ENCODE data around the gene TMEM178B.

Gene TMEM178B

GRCh38 chr7:141456298-141456697 lies 382.4 kb downstream of the TMEM178B start (continued):
- no peak for TF ChIP-seq ZNF280C (tag by site-specific recombination; IDR thresholded peaks at IDR 0.05)
- no peak for TF ChIP-seq ZNF514 (tag by site-specific recombination; IDR thresholded peaks at IDR 0.05)
- TF ChIP-seq ZNF555 (tag by site-specific recombination; conservative IDR thresholded peaks at IDR 0.05), result no peak
- TF ChIP-seq YY2 (tag by site-specific recombination; IDR thresholded peaks at IDR 0.05), result no peak
- no peak for TF ChIP-seq ZNF138 (tag by site-specific recombination; IDR thresholded peaks at IDR 0.05; ENCODE audit: borderline replicate concordance)
- TF ChIP-seq ZBTB44 (tag by site-specific recombination; IDR thresholded peaks at IDR 0.05), result no peak

GRCh38 chr7:141456711-141457110 lies 382.8 kb downstream of the TMEM178B start:
- Histone ChIP-seq H3K27ac (ENCODE audit: extremely low read depth, low read depth, low read length) (no peak overlapping the region), H3K36me3 (ENCODE audit: control insufficient read depth in 2 of 2, insufficient read depth in 1 of 2, low read length in 2 of 2) (no peaks in the 10 kb centered on the region), H3K9me3 (ENCODE audit: control insufficient read depth, insufficient read depth, low read depth, low read length) (no peaks in the 10 kb centered on the region), H3K4me3 (ENCODE audit: low read depth, low read length) (no peak overlapping the region), H3K4me1 (ENCODE audit: control insufficient read depth, insufficient read depth, low read length) (0 out of 2 replicates have a peak, but pooled peaks cover 3% of the 10 kb centered on the region)
- CTCF ChIA-PET, result no interaction called here
- POLR2A ChIA-PET, result no interaction called here
- no peak for TF ChIP-seq BCL11B (tag by site-specific recombination; IDR thresholded peaks at IDR 0.05; ENCODE audit: low read depth)
- TF ChIP-seq ZNF112 (tag by site-specific recombination; IDR thresholded peaks at IDR 0.05), result no peak

GRCh38 chr7:141460781-141461715 lies 387.2 kb downstream of the TMEM178B start:
- ChIA-PET CTCF (no interaction called here), POLR2A (interaction anchor here (0.5 kb wide), 1 partner anchor 75 kb away, joined by 6 read pairs; no protein-coding TSS in a partner anchor)
- Histone ChIP-seq H3K36me3 (ENCODE audit: control insufficient read depth in 2 of 2, insufficient read depth in 1 of 2, low read length in 2 of 2) (no peaks in the 10 kb centered on the region), H3K27ac (ENCODE audit: extremely low read depth, low read depth, low read length) (peak overlapping the region; percentile 1; the same call in 1 of the 2 replicates), H3K9me3 (ENCODE audit: control insufficient read depth, insufficient read depth, low read depth, low read length) (no peaks in the 10 kb centered on the region), H3K4me1 (ENCODE audit: control insufficient read depth, insufficient read depth, low read length) (0 out of 2 replicates have a peak, but pooled peaks cover 3% of the 10 kb centered on the region), H3K4me3 (ENCODE audit: low read depth, low read length) (no peak overlapping the region)
- TF ChIP-seq ZBTB21 (tag by site-specific recombination; IDR thresholded peaks at IDR 0.05), result peak; percentile 45
- peak; percentile 63; the same call in 1 of the 2 replicates for TF ChIP-seq SP7 (tag by site-specific recombination; IDR thresholded peaks at IDR 0.05)
- TF ChIP-seq PRDM4 (tag by site-specific recombination; IDR thresholded peaks at IDR 0.05), result peak; percentile 37; the same call in 1 of the 2 replicates
- peak; percentile 87 for TF ChIP-seq ZBTB48 (tag by site-specific recombination; IDR thresholded peaks at IDR 0.05)
- TF ChIP-seq IKZF3 (tag by site-specific recombination; IDR thresholded peaks at IDR 0.05), result peak; percentile 94
- peak; percentile 99 for TF ChIP-seq TCF7L2 (IDR thresholded peaks at IDR 0.05; ENCODE audit: borderline replicate concordance, low read depth, low read length)
- TF ChIP-seq ZNF23 (tag by site-specific recombination; IDR thresholded peaks at IDR 0.05; ENCODE audit: borderline replicate concordance), result no peak
- TF ChIP-seq ZNF16 (tag by site-specific recombination; IDR thresholded peaks at IDR 0.05; ENCODE audit: low read depth), result no peak
- peak; percentile 78; the same call in 1 of the 2 replicates for TF ChIP-seq ZNF324 (tag by site-specific recombination; IDR thresholded peaks at IDR 0.05)
- TF ChIP-seq ZSCAN23 (tag by site-specific recombination; IDR thresholded peaks at IDR 0.05), result no peak
- peak; percentile 48; the same call in 1 of the 2 replicates for TF ChIP-seq ZNF561 (tag by site-specific recombination; IDR thresholded peaks at IDR 0.05; ENCODE audit: borderline replicate concordance)
- TF ChIP-seq ZNF692 (tag by site-specific recombination; IDR thresholded peaks at IDR 0.05), result peak; percentile 48; the same call in 1 of the 2 replicates
- TF ChIP-seq ZIC2 (tag by site-specific recombination; IDR thresholded peaks at IDR 0.05), result peak; percentile 91
- TF ChIP-seq ZBTB44 (tag by site-specific recombination; IDR thresholded peaks at IDR 0.05), result peak; percentile 92
